Measurements from ENCODE around the gene TNFRSF6B.

TNFRSF6B gene

GRCh38 chr20:63742381-63743024, 46.1 kb downstream of the TNFRSF6B start:
- H3K4me3 ChIP-seq (ENCODE audit: low read depth, low read length) = no peak overlapping the region
- in situ Hi-C loops (cut with HindIII; ENCODE audit: low sequenced_read_pairs) = no loop called here
- no peak for DNase-seq (ENCODE audit: low read depth, low spot score)
- TF ChIP-seq, protein P1, sequence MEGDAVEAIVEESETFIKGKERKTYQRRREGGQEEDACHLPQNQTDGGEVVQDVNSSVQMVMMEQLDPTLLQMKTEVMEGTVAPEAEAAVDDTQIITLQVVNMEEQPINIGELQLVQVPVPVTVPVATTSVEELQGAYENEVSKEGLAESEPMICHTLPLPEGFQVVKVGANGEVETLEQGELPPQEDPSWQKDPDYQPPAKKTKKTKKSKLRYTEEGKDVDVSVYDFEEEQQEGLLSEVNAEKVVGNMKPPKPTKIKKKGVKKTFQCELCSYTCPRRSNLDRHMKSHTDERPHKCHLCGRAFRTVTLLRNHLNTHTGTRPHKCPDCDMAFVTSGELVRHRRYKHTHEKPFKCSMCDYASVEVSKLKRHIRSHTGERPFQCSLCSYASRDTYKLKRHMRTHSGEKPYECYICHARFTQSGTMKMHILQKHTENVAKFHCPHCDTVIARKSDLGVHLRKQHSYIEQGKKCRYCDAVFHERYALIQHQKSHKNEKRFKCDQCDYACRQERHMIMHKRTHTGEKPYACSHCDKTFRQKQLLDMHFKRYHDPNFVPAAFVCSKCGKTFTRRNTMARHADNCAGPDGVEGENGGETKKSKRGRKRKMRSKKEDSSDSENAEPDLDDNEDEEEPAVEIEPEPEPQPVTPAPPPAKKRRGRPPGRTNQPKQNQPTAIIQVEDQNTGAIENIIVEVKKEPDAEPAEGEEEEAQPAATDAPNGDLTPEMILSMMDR (IDR thresholded peaks at IDR 0.05; ENCODE audit: low read depth, low read length) = no peak

GRCh38 chr20:63743210-63743970, 46.9 kb downstream of the TNFRSF6B start:
- TF ChIP-seq, protein P1 (IDR thresholded peaks at IDR 0.05; ENCODE audit: low read depth, low read length) = no peak
- in situ Hi-C loops (cut with HindIII; ENCODE audit: low sequenced_read_pairs) = no loop called here
- no peak for DNase-seq (ENCODE audit: low read depth, low spot score)
- H3K4me3 ChIP-seq (ENCODE audit: low read depth, low read length) = no peak overlapping the region

DNA sequence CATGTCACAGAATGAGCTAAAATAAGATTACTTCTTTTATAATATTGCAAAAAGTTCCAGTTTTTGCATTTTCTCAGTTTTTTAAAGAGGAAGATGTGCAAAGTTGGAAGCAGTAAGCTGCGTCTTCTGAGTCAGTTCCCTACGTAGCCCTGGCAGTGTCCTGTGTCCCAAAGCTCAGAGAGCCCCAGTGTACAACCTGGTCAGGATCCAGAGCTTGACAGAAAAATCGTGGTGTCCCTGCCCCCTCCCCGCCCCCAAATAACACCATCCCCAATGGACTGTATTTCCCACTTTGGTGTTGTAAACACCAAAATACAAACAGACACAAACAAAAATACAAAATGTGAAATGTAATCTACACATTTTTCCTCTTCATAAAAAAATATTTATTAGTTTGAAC, 47.7 kb downstream of the TNFRSF6B start:
- no peak for DNase-seq (ENCODE audit: low read depth, low spot score)
- in situ Hi-C loops (cut with HindIII; ENCODE audit: low sequenced_read_pairs) = no loop called here
- no peak overlapping the region for H3K4me3 ChIP-seq (ENCODE audit: low read depth, low read length)
- TF ChIP-seq, protein P1 (IDR thresholded peaks at IDR 0.05; ENCODE audit: low read depth, low read length) = no peak

DNA sequence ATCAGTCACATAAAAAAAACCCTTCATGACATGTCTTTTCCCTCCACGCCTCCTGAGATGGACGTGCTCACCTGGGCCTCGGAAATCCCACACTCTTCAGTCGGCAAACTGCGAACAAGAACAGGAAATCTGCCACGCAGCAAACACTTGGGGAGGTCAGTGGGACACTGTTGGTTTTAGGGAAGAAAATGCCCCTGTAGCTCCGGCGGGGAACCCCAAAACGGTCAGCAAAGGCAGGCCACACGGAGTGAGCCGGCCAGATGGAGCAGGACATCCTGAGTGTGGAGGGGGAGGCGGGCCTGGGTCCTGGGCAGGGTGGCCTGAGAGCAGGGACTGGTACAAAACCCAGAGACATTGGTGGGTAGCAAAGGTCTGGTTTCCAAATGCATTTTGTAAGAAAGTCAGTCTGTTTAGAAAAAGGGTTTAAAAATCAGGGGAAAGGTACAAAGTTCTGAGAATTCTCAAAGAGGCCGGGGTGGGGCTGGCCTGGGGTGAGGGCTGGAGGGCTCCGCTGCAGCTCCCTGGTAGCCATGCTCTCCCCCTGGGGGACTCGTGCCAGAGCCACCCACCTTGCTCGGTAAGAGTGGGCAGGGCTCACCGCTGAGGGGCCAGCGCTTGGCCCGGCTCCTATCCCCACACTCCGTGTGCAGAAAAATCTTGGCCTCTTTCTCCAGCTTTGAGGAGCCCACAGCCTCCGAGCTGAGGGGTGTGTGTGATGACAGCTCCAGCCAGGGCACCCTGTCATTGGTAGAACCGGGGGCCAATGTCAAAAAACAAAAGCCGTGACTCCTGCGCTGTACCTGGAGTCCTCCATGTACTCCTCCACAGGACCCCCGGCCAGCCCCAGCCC, 48.3 kb downstream of the TNFRSF6B start:
- DNase-seq (ENCODE audit: low read depth, low spot score) = no peak
- in situ Hi-C loops (cut with HindIII; ENCODE audit: low sequenced_read_pairs) = no loop called here
- TF ChIP-seq, protein P1 (IDR thresholded peaks at IDR 0.05; ENCODE audit: low read depth, low read length) = no peak

DNA sequence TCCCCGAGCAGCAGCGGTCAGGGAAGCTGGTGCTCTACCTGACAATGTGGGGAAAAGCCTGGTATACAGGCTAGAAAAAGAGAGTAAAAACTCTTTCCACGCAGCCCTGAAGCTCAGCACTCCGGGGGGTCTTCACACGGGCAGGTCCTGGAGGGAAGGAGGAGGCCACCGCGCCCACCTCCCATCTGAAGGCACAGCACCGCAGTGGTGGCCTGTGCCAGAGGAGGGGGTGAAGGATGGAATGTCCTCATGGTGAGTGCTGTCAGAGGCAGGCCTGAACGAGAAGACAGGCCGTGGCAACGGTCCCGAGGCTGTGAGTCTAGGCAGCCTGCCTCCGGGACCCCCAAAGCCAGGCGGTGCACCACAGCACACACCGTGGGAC, 49.0 kb downstream of the TNFRSF6B start:
- TF ChIP-seq, protein P1 (IDR thresholded peaks at IDR 0.05; ENCODE audit: low read depth, low read length) = no peak
- DNase-seq (ENCODE audit: low read depth, low spot score) = no peak
- in situ Hi-C loops (cut with HindIII; ENCODE audit: low sequenced_read_pairs) = no loop called here
- H3K4me3 ChIP-seq (ENCODE audit: low read depth, low read length) = no peak overlapping the region

More for the DNA sequence above, 48.3 kb downstream of the TNFRSF6B start:
- no peak overlapping the region for H3K4me3 ChIP-seq (ENCODE audit: low read depth, low read length)

GRCh38 chr20:63745961-63746731, 49.7 kb downstream of the TNFRSF6B start:
- in situ Hi-C loops (cut with HindIII; ENCODE audit: low sequenced_read_pairs) = no loop called here
- no peak overlapping the region for H3K4me3 ChIP-seq (ENCODE audit: low read depth, low read length)
- no peak for DNase-seq (ENCODE audit: low read depth, low spot score)
- TF ChIP-seq, protein P1 (IDR thresholded peaks at IDR 0.05; ENCODE audit: low read depth, low read length) = no peak

Data from astrocyte of the spinal cord (primary cell).